Left ventricle myocardium inferior (tissue), 1 donor: ENCODE data around the gene SLC22A17. TPM values are rescaled to one million over a fixed set of nuclear protein-coding genes. Genes with fewer than 3 reads are reported as not detected.
"Not testable (repeated sequence)": the region's sequence is repeated elsewhere in the genome, so short reads cannot be mapped to it uniquely, and the experiment has no call there.

Experiments used
- DNase-seq: peaks from one replicate; pipeline ENCODE4 v3.0.0-alpha.2; 2020
- H3K27ac ChIP-seq: fragments of 200-600 bp; replicated peaks from 2 replicates; pipeline ENCODE4 v1.8.0; 2021
- H3K27me3 ChIP-seq: fragments of 200-600 bp; 2 replicates; pipeline ENCODE4 v1.8.0; 2021; ENCODE audit warnings: low read depth
- H3K36me3 ChIP-seq: fragments of 200-600 bp; 2 replicates; pipeline ENCODE4 v1.8.0; 2021
- H3K4me1 ChIP-seq: fragments of 200-600 bp; 2 replicates; pipeline ENCODE4 v1.8.0; 2021
- H3K4me3 ChIP-seq: fragments of 200-600 bp; 2 replicates; pipeline ENCODE4 v1.8.0; 2021; ENCODE audit warnings: mild to moderate bottlenecking, moderate library complexity
- H3K9me3 ChIP-seq: fragments of 200-600 bp; replicated peaks from 2 replicates; pipeline ENCODE4 v1.8.0; 2021
- intact Hi-C: fragments of 100-400 bp; cut with micrococcal nuclease; formaldehyde crosslinking; loops from one replicate; pipeline ENCODE4 v1.11.0; 2022
- total RNA-seq: library from RNA; stranded (reverse); fragmentation: NEBNext Ultra II Directional; extraction: Animal tissue kit (Norgen Biotek cat#: 25700); gene quantifications from one replicate; pipeline ENCODE4 v1.2.1, GENCODE V29; 2021
- TF ChIP-seq, protein P1 (sequence below): fragments of 200-600 bp; IDR thresholded peaks from 2 replicates; pipeline ENCODE4 v1.8.0; 2021; ENCODE audit warnings: antibody characterized with exemption, mild to moderate bottlenecking, borderline replicate concordance
- donor health status: DM: no; HTN: yes; CAD: no; lungs with severe emphysema.

SLC22A17 gene
- total RNA-seq, 1 donor from 2014 or later: 9.7 TPM

GRCh38 chr14:23398348-23398747, 45.7 kb upstream of the SLC22A17 start:
- intact Hi-C loops: no loop called here
- Histone ChIP-seq H3K9me3 (no peaks in the 10 kb centered on the region), H3K4me1 (peaks cover 54% of the 10 kb centered on the region), H3K4me3 (peak overlapping the region; percentile 9), H3K27me3 (peaks cover 5% of the 10 kb centered on the region), H3K36me3 (peaks cover 62% of the 10 kb centered on the region), H3K27ac (peak overlapping the region; percentile 58)
- TF ChIP-seq, protein P1, sequence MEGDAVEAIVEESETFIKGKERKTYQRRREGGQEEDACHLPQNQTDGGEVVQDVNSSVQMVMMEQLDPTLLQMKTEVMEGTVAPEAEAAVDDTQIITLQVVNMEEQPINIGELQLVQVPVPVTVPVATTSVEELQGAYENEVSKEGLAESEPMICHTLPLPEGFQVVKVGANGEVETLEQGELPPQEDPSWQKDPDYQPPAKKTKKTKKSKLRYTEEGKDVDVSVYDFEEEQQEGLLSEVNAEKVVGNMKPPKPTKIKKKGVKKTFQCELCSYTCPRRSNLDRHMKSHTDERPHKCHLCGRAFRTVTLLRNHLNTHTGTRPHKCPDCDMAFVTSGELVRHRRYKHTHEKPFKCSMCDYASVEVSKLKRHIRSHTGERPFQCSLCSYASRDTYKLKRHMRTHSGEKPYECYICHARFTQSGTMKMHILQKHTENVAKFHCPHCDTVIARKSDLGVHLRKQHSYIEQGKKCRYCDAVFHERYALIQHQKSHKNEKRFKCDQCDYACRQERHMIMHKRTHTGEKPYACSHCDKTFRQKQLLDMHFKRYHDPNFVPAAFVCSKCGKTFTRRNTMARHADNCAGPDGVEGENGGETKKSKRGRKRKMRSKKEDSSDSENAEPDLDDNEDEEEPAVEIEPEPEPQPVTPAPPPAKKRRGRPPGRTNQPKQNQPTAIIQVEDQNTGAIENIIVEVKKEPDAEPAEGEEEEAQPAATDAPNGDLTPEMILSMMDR: no peak
- no peak for DNase-seq

DNA sequence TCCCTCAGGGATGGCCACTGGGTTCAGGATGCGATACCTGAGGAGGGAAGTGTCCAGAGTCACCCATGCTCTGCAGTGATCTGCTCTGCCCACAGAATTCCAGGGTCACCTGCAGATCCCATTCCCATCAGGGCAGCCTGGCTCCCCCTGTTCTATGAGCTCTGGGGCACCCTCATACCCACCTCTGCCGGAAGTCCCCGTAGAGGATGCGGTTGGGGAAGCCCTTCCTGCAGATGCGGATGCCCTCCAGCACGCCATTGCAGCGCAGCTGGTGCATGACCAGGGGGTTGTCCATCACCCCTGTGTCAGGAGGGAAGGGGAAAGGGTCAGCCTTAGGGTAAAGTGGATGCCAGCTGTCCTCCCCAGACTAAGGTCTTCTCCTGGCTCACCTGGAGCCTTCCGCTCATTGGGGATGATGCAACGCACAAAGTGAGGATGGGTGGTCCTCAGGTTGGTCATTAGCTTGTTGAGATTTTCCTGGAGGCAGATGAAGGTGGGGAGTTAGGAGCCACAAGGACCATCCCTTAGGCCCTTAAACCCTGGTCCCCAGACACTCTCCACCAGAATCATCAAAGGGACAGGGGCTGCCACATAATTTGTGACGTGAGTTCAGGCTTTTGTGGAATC, 44.2 kb upstream of the SLC22A17 start:
- Histone ChIP-seq H3K27ac (peak overlapping the region; percentile 27), H3K4me3 (peak overlapping the region; percentile 15), H3K4me1 (peaks cover 50% of the 10 kb centered on the region), H3K9me3 (no peaks in the 10 kb centered on the region), H3K27me3 (no peaks in the 10 kb centered on the region), H3K36me3 (peaks cover 67% of the 10 kb centered on the region)
- TF ChIP-seq, protein P1: no peak
- DNase-seq: no peak
- intact Hi-C loops: no loop called here

- Histone ChIP-seq H3K27me3 (no peaks in the 10 kb centered on the region), H3K4me3 (no peak overlapping the region), H3K27ac (peak overlapping the region; percentile 5), H3K36me3 (peaks cover 66% of the 10 kb centered on the region), H3K4me1 (peaks cover 43% of the 10 kb centered on the region), H3K9me3 (no peaks in the 10 kb centered on the region)
- DNase-seq: peak; percentile 13
- intact Hi-C loops: no loop called here
- TF ChIP-seq, protein P1: no peak
Measured at GRCh38 chr14:23396126-23396525, 43.4 kb upstream of the SLC22A17 start.

- intact Hi-C loops: no loop called here
- DNase-seq: no peak
- H3K9me3 ChIP-seq: no peaks in the 10 kb centered on the region
- peaks cover 28% of the 10 kb centered on the region for H3K4me1 ChIP-seq
- H3K36me3 ChIP-seq: peaks cover 73% of the 10 kb centered on the region
- no peak overlapping the region for H3K4me3 ChIP-seq
- H3K27me3 ChIP-seq: peaks cover 13% of the 10 kb centered on the region
- TF ChIP-seq, protein P1: no peak
- H3K27ac ChIP-seq: peak overlapping the region; percentile 60
Measured at GRCh38 chr14:23392613-23393012, 39.9 kb upstream of the SLC22A17 start.

- H3K9me3 ChIP-seq, H3K4me3 ChIP-seq, intact Hi-C loops, DNase-seq: not testable (repeated sequence)
- Histone ChIP-seq H3K36me3 (peaks cover 85% of the 10 kb centered on the region), H3K4me1 (peaks cover 17% of the 10 kb centered on the region), H3K27me3 (peaks cover 13% of the 10 kb centered on the region), H3K27ac (peak overlapping the region; percentile 40)
Measured at GRCh38 chr14:23389871-23390270, 37.2 kb upstream of the SLC22A17 start.

GRCh38 chr14:23389396-23389795, 36.7 kb upstream of the SLC22A17 start:
- peaks cover 17% of the 10 kb centered on the region for H3K4me1 ChIP-seq
- peaks cover 89% of the 10 kb centered on the region for H3K36me3 ChIP-seq
- H3K4me3 ChIP-seq: no peak overlapping the region
- peak overlapping the region; percentile 40 for H3K27ac ChIP-seq
- intact Hi-C loops: no loop called here
- no peaks in the 10 kb centered on the region for H3K9me3 ChIP-seq
- TF ChIP-seq, protein P1: no peak
- DNase-seq: no peak
- peaks cover 13% of the 10 kb centered on the region for H3K27me3 ChIP-seq
